ENCODE results near the gene KCNJ10. TPM values are rescaled to one million over a fixed set of nuclear protein-coding genes. Genes with fewer than 3 reads are reported as not detected.

The KCNJ10 gene
- total RNA-seq, 4 donors from 2014 or later = not detected

DNA sequence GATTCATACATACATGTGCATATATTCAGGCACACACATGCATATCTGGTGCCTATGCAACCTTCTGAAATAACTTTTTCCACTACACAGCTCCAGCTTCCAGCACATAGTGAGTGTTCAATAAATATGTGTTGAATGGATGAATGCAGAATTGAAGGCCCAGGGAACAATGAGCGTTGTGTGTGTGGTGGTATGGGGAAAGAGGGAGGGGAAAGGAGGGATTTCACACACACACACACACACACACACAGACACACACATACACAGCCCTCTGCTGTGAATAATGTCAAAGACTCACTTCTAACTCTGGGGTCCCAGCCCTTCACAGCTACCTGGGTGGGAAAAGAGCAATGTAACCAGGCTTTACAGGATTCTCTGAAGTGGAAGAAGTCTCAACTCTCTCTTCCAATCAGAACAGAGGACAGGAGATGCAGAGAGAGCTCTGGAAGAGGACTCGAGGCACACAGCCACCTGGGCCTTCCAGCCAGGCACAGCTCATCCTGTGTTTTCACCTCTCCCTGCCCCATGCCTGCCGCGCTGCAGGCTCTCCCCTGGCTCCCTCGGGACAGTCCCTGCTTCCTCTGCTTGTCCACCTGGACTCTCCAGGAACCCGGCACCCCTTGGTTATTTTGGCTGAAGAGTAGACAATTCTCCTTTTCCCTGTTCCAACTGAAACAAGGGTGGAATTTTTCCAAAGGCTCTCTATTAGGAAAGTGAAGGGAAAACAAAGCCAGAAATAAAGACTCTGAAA is 33.9 kb upstream of the KCNJ10 start:
- TF ChIP-seq EP300 (IDR thresholded peaks at IDR 0.05) (no peak), POLR2A (IDR thresholded peaks at IDR 0.05) (no peak), POLR2AphosphoS5 (IDR thresholded peaks at IDR 0.05) (no peak)
- DNase-seq (ENCODE audit: low spot score in 2 of 2) = no peak
- H3K36me3 ChIP-seq = no peaks in the 10 kb centered on the region
- no peak overlapping the region for H3K4me3 ChIP-seq
- H3K9me3 ChIP-seq = no peaks in the 10 kb centered on the region
- H3K4me1 ChIP-seq = peaks cover 38% of the 10 kb centered on the region
- WGBS = 63% methylated on average over 6 of the region's 6 CpGs
- no peaks in the 10 kb centered on the region for H3K27me3 ChIP-seq
- no peak overlapping the region for H3K27ac ChIP-seq

DNA sequence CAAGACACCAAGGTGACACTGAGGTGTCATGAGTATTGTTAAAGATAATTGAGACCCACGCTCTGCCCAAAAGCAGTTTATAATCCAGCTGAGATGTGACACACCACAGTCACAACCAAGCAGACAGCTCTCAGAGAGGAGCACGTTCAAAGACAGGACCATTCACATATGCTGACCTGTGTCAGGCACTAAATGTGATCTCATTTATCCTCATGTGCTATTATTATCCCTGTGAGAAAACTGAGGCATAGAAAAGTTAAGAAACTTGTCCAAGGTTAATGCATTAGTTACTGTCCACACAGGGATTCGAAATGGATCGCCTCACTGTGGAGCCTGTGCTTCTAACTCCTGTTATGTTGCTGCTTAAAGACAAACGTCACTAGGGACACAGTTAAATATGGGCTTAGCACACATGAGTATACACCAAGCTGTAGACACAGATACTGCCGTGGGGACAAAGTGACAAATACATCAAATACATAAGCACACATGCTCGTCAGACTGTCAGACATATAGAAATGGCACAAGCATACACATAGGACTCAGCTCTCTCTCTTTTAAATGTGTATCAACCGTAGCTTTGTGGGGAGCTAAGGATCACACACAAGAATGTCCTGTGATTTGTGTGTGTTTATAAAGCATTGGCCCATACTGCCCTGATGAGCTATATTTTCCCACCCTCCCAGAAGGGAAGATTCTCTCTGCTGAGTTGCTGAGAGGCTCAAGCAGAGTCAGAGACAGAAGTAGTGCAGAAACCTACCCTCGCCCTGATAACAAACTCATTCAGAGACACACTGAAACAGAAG is 32.0 kb upstream of the KCNJ10 start:
- peak overlapping the region; percentile 46 for H3K27ac ChIP-seq
- no peaks in the 10 kb centered on the region for H3K9me3 ChIP-seq
- WGBS = 78% methylated on average over 9 of the region's 9 CpGs
- H3K4me3 ChIP-seq = no peak overlapping the region
- DNase-seq (ENCODE audit: low spot score in 2 of 2) = no peak
- TF ChIP-seq POLR2A (IDR thresholded peaks at IDR 0.05) = no peak
- TF ChIP-seq, protein P1, sequence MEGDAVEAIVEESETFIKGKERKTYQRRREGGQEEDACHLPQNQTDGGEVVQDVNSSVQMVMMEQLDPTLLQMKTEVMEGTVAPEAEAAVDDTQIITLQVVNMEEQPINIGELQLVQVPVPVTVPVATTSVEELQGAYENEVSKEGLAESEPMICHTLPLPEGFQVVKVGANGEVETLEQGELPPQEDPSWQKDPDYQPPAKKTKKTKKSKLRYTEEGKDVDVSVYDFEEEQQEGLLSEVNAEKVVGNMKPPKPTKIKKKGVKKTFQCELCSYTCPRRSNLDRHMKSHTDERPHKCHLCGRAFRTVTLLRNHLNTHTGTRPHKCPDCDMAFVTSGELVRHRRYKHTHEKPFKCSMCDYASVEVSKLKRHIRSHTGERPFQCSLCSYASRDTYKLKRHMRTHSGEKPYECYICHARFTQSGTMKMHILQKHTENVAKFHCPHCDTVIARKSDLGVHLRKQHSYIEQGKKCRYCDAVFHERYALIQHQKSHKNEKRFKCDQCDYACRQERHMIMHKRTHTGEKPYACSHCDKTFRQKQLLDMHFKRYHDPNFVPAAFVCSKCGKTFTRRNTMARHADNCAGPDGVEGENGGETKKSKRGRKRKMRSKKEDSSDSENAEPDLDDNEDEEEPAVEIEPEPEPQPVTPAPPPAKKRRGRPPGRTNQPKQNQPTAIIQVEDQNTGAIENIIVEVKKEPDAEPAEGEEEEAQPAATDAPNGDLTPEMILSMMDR (IDR thresholded peaks at IDR 0.05) = no peak
- no peak for TF ChIP-seq POLR2AphosphoS5 (IDR thresholded peaks at IDR 0.05)
- no peak for TF ChIP-seq EP300 (IDR thresholded peaks at IDR 0.05)
- H3K27me3 ChIP-seq = no peaks in the 10 kb centered on the region
- H3K4me1 ChIP-seq = peaks cover 51% of the 10 kb centered on the region
- no peaks in the 10 kb centered on the region for H3K36me3 ChIP-seq

DNA sequence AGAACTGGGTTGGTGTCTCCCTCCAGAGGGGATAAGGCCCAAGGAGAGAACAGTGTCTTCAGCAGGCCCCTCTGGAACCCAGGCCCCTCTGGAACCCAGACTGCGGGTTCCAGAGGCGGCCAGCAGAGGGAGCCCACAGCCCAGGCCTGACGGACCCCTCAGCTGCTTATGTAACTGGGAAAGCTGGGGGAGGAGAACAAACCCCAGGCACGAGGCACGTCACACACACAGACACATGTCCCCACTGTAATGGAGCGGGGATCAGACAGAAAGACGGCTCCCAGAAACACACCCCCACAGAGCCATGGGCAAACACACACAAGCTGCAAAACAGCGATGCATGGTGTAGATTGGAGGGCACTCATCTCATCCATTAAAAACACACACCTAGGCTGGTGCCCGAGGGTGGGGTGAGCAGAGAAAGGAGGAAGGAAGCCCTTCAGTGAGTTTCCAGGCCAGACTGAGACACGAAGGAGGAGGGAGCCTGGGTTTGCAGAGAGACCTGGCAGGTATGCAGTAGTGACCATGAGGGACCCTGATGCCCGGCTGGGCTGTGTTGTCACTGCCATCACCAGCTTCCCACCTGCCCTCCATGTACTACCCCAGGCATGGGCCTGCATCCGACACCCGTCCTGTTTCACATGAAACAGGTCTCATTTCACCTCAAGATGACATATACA is 31.2 kb upstream of the KCNJ10 start:
- peak in 1 of 3 donors; percentile 24 for TF ChIP-seq POLR2AphosphoS5 (IDR thresholded peaks at IDR 0.05)
- TF ChIP-seq, protein P1 (IDR thresholded peaks at IDR 0.05) = peak; percentile 94 to 95
- no peak for TF ChIP-seq POLR2A (IDR thresholded peaks at IDR 0.05)
- H3K4me3 ChIP-seq = no peak overlapping the region
- peak overlapping the region; percentile 46 for H3K27ac ChIP-seq
- H3K27me3 ChIP-seq = no peaks in the 10 kb centered on the region
- peak; percentile 84 to 89 for DNase-seq (ENCODE audit: low spot score in 2 of 2)
- no peaks in the 10 kb centered on the region for H3K9me3 ChIP-seq
- 31% methylated on average over 11 of the region's 13 CpGs for WGBS
- H3K36me3 ChIP-seq = no peaks in the 10 kb centered on the region
- peaks cover 59% of the 10 kb centered on the region for H3K4me1 ChIP-seq

DNA sequence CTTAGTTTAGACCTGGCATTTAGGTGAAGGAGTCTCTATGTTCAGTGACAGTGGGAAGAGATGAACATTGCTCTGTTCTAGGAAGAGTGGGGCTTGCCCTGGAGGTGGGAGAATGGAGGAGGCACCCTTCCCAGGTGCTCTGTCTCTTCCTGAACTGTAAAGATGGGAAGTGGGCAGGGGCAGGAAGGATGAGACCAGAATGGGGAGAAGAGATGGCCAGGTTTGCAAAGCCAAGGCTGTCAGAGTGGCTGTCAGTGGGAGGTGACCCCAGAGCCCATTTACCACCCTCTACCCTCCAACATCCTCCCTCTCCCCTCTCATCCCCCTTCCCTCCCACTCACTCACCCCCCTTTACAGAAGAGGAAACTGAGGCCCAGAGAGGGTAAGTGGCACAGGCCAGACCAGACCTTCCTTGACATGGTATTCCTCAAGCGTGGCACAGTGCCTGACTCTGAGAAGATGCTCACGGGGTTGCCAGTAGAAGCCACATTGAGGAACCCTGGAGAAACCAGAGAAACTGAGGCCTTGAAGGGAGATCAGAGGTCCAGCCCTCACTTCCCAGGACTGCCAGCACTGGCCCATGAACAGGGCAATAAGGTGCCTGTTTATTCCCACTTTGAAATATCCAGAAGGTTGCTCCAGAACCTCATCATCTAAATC is 29.9 kb upstream of the KCNJ10 start:
- 79% methylated on average over 2 of the region's 2 CpGs for WGBS
- DNase-seq (ENCODE audit: low spot score in 2 of 2) = no peak
- Histone ChIP-seq H3K36me3 (peaks cover 1% of the 10 kb centered on the region), H3K27ac (peak overlapping the region; percentile 84), H3K4me3 (no peak overlapping the region), H3K4me1 (peaks cover 69% of the 10 kb centered on the region), H3K27me3 (no peaks in the 10 kb centered on the region), H3K9me3 (no peaks in the 10 kb centered on the region)
- TF ChIP-seq, protein P1 (IDR thresholded peaks at IDR 0.05) = no peak
- TF ChIP-seq POLR2A (IDR thresholded peaks at IDR 0.05) (no peak), EP300 (IDR thresholded peaks at IDR 0.05) (no peak), POLR2AphosphoS5 (IDR thresholded peaks at IDR 0.05) (no peak)

DNA sequence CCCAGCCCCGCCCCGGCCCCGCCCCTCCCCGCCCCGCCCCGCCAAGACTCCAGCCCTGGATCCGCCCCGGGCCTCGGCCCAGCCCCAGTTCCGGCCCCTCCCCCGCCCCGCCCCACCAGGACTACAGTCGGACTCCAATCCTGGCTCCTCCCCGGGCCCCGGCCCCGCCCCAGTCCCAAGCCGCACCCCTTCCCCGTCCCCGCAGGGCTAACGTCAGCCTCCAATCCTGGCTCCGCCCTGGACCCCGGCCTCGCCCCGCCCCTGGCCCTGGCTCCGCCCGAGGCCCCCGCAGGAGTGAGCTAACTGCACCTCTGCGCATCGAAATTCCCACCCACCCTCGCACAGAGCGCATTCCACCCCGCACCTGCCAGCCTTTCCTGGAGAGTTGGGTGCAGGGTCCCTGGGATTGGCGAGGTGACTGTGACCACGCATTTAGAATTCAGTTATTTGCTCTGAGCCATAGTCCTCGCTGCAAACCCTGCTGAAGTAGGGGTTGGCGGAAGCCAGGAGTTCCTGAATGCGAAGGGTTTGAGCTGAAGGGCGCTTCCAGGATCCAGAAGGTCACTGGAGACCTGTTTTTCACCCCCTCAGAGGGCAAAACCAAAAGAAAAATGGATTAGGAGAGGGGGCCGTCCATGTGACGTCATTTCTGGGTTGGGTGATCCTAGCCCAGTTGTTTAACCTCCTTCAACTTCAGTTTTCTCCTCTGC is 29.0 kb upstream of the KCNJ10 start:
- H3K27me3 ChIP-seq = no peaks in the 10 kb centered on the region
- peaks cover 8% of the 10 kb centered on the region for H3K36me3 ChIP-seq
- H3K4me3 ChIP-seq = peak overlapping the region; percentile 79
- peak; percentile 99 for DNase-seq (ENCODE audit: low spot score in 2 of 2)
- TF ChIP-seq EP300 (IDR thresholded peaks at IDR 0.05) = no peak
- TF ChIP-seq POLR2A (IDR thresholded peaks at IDR 0.05) = peak; percentile 33 to 63
- TF ChIP-seq, protein P1 (IDR thresholded peaks at IDR 0.05) = no peak
- peak overlapping the region; percentile 84 for H3K27ac ChIP-seq
- WGBS = 4% methylated on average over 9 of the region's 40 CpGs
- no peaks in the 10 kb centered on the region for H3K9me3 ChIP-seq
- H3K4me1 ChIP-seq = peaks cover 65% of the 10 kb centered on the region

Data from suprapubic skin (tissue), 4 donors.